ENCODE data around the gene ACIN1.
"Not testable (repeated sequence)": the region's sequence is repeated elsewhere in the genome, so short reads cannot be mapped to it uniquely, and the experiment has no call there.

GRCh38 chr14:23108169-23108568, 13.2 kb upstream of the ACIN1 start:
- TF ChIP-seq CTCF, POLR2A (IDR thresholded peaks at IDR 0.05): not testable (repeated sequence)
